RPMI8226 (cell line): ENCODE data around the gene CEBPG.
A peak's percentile ranks its signal among the peaks of the same experiment; 100 is the strongest.

ENCODE experiments used
- DNase-seq: peaks from one replicate; pipeline ENCODE4 v3.0.0-alpha.2; 2015

Gene CEBPG

DNA sequence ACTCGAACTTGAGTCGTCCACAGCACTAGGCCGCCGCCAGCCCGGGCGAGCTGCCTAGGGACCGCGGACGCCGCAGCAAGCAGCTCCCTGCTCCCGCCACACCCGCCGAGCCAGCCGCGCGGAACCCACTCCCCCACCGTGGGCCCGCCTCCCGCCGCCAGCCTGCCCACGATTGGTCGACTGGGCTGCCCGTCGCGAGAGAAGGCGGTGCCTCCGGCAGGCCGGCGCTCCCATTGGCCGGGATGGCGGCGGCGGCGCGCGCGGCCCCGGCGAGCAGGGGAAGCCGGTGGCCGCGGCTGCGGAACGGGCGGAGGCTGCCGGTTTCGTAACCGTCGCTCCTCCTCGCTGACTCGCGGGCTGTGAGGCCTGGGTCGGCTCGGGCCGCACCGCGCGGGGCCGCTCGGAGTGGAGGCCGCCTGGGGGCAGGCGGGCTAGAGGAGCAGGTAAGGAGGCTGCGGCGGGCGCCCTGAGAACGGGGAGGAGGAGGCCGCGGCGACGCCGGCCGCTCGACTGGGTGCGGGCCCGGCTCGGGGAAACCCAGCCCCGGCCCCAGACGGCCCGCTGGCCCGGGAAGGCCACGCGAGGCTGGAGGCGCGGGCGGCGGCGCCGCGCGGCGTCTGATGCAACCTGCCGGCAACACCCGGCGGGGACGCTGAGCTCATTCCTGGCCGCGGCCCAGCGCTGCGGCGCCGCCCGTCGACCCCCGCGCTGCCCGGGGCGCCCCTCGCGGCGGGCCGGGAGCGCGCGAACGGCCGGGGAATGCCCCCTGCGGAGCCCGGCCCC, at the start of gene CEBPG:
Gene CEBPG, plus strand, starts transcription at position 257 of the 783 bp plus-strand sequence. CDS start 5,531 bp downstream, outside the sequence.
- DNase-seq, result peak; percentile 84

GRCh38 chr19:33324628-33325027, 48.9 kb upstream of the CEBPG start:
- DNase-seq, result no peak

- DNase-seq, result no peak
Observed at GRCh38 chr19:33325920-33326319, 47.6 kb upstream of the CEBPG start.

DNA sequence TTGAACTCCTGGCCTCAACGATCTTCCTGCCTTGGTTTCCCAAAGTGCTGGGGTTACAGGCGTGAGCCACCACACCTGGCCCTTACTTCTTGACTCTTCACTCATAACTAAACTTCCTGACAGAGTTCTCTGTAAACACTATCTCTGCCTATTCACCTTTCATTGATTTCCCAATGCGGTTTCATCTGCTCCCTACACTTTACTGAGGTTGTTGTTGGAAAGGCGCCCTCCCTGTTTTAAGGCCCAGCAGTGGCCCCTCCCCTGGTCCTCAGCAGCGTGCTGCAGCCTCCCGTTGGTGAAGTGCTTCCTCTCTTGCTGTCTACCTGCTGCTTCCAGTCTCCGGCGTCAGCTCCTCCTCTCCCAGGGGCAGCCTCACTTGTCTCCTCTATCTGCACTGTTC, 44.4 kb upstream of the CEBPG start:
- no peak for DNase-seq

DNA sequence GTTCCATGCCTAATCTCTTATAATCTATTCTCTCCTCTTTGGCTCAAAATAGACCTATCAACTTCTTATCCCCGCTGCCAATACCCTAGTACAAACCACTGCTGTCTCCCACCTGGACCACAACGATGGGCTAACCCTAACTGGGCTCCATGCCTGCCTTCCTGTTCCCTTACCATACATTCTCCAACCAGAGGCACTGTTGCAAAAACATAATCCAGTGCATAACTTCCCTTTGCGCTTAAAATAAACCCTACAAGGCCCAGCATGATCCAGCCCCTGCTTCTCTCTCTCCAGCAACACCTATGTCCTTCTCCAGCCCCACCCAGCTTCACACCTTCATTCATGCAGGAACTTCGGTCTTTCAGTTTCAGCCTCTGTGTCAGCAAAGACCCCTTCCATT, 43.8 kb upstream of the CEBPG start:
- DNase-seq, result no peak

GRCh38 chr19:33332248-33332647, 41.3 kb upstream of the CEBPG start:
- peak; percentile 16 for DNase-seq

DNA sequence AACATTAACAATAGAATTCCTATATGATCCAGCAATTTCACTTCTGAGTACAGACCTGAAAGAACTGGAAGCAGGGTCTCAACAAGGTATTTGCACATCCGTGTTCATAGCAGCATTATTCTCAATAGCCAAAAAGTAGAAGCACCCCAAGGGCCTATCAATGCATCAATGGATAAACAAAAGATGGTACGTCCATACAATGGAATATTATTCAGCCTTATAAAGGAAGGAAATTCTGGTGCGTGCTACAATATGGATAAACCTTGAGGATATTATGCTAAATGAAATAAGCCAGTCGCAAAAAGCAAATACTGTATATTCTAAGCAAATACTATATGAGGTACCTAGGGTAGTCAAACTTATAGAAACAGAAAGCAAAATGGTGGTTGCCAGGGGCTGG, 40.4 kb upstream of the CEBPG start:
- no peak for DNase-seq

GRCh38 chr19:33333642-33334041, 39.9 kb upstream of the CEBPG start:
- DNase-seq, result no peak

DNA sequence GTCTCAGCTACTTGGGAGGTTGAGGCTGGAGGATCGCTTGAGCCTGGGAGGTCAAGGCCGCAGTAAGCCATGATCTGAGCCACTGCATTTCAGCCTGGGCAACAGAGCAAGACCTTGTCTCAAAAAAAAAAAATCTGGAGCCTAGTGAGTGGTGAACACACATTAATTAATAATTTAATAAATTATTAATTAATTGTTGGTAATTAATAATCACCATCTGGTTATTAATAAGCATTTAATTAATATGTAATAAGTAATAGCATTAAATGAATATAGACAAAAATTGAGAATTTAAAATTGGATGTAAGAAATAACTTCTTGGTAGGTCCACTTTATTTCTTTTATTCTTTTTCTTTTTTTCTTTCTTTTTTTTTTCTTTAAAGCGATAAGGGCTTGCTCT, 39.2 kb upstream of the CEBPG start:
- no peak for DNase-seq

DNA sequence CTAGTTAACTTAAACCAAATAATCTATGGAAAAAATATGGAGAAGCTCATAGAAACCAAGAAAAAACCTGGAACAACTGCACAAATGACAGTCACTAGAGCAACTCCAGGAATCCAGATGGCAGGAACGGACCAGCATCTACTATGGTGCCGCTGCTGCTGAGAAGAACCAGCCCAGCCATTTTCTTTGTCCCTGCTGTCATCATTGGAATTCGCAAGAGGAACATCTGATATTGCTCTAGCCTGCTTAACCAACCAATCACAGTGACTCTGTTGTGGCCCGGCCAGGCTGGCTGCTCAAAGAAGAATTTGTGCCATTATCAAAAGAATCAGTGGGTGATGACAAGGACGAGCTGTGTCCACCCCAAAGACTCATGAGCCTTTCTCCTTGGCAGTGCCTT, 38.1 kb upstream of the CEBPG start:
- no peak for DNase-seq

- DNase-seq, result no peak
Observed at GRCh38 chr19:33339016-33339984, 34.2 kb upstream of the CEBPG start.

GRCh38 chr19:33340991-33341390, 32.5 kb upstream of the CEBPG start:
- DNase-seq, result no peak

DNA sequence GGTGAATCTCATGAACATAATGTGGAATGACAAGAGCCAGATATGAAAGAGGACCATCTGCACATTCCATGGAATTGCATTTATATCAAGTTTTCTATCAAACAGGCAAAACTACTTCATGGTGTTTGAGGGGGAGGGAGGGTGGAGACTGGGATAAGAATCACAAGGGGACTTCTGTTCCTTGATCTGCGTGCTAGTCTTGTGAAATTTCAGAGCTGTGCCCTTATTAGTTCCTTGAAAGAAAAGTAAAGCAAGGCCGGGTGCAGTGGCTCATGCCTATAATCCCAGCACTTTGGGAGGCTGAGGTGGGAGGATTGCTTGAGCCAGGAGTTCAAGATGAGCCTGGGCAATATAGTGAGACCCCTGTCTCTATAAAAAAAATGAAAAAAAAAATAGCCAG, 30.2 kb upstream of the CEBPG start:
- DNase-seq, result no peak

DNA sequence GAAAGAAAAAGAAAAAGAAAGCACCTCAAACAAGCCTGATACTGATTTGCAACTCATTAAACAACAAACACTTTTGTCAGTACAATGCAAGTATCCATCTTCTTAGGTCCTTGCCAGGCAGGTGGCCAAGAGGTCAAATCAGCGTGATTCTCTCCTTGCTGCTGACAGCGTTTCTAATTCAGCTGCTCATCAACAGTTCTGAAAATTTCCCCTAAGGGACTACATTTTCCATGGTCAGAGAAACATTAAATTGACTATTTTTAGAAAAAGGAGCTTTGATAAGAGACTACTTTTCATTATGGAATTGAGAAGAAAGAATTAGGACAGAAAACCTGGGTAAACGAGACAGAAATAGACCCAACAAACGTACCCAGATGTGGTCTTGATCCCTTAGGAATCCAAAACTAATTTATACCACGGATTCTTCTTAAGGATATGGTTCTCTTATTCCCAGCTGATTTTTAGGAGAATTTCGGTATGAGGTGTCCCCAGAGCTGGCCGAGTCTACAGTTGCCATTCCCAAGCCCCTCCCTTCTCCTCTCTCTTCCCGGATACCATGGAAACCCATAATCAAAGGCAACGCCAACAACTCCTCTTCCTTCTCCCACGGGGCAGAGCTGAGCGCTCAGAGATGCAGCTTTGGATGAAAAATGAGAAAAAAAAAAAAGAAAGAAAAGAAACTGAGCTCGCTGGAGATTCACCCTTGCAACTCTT, 29.5 kb upstream of the CEBPG start:
- no peak for DNase-seq

GRCh38 chr19:33344573-33344925, 29.0 kb upstream of the CEBPG start:
- no peak for DNase-seq

DNA sequence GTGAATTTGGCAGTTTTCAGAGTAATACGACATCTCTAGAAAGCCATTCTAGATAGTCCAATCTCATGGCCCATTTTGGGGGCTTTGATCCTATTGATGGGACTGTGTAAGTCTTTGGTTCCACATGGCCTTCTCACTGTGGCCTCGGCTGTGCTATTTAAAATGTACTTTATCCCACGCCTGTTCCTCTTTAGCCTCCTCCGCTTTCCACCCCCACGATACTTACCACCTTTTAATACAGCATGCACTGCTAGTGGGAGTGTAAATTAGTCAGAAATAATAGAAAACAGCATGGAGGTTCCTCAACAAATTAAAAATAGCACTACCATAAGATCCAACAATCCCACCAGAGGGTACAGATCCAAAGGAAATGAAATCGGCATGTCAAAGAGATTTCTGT, 28.3 kb upstream of the CEBPG start:
- DNase-seq, result no peak

GRCh38 chr19:33346665-33347064, 26.8 kb upstream of the CEBPG start:
- DNase-seq, result no peak

DNA sequence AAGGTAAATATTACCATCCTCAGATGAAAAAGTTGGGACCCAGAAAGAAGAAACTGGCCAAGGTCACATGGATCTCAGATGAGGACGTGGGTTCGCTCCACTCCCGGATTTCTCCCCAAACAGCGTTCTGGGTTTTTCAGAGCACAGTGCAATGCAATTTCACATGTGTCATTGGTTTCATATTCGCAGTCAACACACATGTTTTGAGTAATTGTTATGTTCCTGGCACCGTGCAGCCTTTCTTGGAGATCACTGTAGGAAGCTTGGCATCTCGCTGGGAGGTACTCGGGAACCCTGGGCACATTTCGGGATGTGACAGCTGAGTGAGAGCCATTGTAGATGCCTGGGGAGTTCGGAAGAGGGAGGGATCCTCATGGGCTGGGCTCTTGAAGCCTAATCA, 26.2 kb upstream of the CEBPG start:
- no peak for DNase-seq

DNA sequence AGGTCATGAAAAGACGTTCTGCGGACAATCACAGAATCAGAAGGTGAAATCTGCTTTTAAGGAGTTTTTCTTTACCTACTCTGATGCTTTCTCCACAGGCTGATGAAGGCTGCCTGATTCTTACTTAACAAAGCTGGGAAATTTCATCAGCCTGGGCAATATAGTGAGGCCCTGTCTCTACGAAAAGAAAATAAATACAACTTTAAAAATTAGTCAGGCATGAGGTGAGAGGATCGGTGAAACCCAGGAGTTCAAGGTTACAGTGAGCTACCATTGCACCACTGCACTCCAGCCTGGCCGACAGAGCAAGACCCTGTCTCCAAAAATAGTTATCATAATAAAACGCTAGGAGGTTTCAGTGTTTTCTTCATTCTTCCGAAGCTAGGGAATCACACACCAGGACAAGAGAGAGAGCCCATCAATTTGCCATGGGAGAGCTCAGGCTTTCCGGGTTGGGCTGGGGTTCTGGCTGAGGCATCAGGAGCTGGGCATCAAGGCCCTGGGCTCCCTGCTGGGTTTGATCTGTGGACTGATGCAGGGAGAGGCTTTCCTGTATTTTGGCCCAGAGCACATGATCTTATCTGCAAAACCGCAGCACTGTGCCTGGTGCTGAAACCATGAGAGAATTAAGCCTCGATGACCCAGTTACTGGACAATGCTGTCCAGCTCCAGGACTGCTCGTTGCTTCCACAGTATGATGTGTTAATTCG, 25.1 kb upstream of the CEBPG start:
- no peak for DNase-seq

- DNase-seq, result no peak
Observed at GRCh38 chr19:33349319-33350289, 23.9 kb upstream of the CEBPG start.

DNA sequence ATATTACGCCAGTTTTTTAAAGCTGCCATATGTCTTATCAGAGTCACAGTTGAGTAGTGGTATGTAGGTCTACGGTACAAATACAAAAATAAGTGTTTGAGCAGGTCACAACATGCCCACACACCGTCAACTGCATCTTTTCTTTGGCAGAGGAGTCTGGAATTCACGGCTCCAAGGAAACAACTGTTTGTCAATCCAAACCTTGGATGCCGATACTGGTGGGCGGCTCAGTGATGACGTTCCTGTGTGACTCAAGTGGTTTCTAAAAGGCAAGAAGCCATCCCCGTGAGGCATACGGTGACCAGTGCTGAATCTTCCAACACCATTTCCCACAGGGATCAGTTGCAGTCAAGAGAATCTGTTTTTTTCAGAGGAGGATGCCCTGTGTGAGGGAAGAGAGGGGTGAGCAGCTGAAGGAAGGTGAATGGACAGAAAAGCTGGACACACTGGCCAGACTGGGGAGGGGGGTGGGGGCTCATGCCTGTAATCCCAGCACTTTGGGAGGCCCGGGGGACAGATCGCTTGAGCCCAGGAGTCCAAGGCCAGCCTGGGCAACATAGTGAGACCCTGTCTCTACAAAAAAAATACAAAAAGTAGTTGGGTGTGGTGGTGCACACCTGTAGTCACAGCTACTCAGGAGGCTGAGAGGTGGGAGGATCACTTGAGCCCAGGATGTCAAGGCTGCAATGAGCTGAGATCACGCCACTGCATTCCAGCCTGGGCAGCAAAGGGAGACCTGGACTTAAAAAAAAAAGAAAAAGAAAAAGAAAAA, 22.8 kb upstream of the CEBPG start:
- DNase-seq, result no peak
